Measurements from ENCODE around the gene GPR137. TPM values are rescaled to one million over a fixed set of nuclear protein-coding genes. Genes with fewer than 3 reads are reported as not detected.
A peak's percentile ranks its signal among the peaks of the same experiment; 100 is the strongest.

GPR137 gene
- total RNA-seq, 1 donor from 2014 or later: 52.5 TPM

DNA sequence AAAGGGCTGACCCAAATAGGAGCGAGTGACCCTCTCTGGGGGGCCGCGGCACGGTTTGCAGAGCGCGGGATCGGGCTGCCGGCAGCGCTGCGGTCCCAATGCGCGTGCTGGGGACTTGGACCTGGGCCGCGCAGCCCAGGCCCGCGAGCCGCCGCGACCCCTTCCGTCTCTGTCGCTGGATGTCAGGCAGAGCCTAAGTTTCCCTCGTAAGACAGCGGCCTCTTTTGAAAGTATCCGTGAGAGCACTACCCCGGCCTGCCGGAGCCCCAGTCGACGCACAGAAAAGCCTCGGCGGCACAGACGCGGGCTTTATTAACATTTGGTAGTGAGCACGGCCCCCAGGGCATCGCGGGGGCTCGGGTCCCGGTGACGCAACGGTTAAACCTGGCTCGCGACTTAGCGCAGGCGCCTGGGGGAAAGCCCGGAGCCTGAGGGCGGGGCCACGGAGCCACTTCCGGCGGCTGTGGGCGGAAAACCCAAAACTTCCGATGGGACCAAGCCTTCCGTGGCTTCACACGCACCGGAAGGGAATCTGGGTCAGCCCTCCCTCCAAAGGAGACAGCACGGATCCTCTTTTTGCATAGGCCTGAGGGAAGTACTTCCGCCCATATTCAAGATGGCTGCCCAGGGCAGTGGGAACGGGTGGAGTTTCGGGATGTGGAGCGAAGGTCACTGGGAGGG, 16.0 kb upstream of the GPR137 start:
- TF ChIP-seq, protein P1, sequence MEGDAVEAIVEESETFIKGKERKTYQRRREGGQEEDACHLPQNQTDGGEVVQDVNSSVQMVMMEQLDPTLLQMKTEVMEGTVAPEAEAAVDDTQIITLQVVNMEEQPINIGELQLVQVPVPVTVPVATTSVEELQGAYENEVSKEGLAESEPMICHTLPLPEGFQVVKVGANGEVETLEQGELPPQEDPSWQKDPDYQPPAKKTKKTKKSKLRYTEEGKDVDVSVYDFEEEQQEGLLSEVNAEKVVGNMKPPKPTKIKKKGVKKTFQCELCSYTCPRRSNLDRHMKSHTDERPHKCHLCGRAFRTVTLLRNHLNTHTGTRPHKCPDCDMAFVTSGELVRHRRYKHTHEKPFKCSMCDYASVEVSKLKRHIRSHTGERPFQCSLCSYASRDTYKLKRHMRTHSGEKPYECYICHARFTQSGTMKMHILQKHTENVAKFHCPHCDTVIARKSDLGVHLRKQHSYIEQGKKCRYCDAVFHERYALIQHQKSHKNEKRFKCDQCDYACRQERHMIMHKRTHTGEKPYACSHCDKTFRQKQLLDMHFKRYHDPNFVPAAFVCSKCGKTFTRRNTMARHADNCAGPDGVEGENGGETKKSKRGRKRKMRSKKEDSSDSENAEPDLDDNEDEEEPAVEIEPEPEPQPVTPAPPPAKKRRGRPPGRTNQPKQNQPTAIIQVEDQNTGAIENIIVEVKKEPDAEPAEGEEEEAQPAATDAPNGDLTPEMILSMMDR (IDR thresholded peaks at IDR 0.05; ENCODE audit: partially characterized antibody, unreplicated experiment): no peak
- DNase-seq: peak; percentile 97
- Mint-ChIP-seq H3K36me3 (ENCODE audit: unreplicated experiment) (no peaks in the 10 kb centered on the region), H3K27me3 (ENCODE audit: unreplicated experiment) (peaks cover 15% of the 10 kb centered on the region), H3K27ac (ENCODE audit: unreplicated experiment) (peak overlapping the region; percentile 98), H3K4me3 (ENCODE audit: unreplicated experiment) (peak overlapping the region; percentile 100), H3K4me1 (ENCODE audit: low read depth, unreplicated experiment) (peaks cover 2% of the 10 kb centered on the region), H3K9me3 (ENCODE audit: unreplicated experiment) (peaks cover 16% of the 10 kb centered on the region)

DNA sequence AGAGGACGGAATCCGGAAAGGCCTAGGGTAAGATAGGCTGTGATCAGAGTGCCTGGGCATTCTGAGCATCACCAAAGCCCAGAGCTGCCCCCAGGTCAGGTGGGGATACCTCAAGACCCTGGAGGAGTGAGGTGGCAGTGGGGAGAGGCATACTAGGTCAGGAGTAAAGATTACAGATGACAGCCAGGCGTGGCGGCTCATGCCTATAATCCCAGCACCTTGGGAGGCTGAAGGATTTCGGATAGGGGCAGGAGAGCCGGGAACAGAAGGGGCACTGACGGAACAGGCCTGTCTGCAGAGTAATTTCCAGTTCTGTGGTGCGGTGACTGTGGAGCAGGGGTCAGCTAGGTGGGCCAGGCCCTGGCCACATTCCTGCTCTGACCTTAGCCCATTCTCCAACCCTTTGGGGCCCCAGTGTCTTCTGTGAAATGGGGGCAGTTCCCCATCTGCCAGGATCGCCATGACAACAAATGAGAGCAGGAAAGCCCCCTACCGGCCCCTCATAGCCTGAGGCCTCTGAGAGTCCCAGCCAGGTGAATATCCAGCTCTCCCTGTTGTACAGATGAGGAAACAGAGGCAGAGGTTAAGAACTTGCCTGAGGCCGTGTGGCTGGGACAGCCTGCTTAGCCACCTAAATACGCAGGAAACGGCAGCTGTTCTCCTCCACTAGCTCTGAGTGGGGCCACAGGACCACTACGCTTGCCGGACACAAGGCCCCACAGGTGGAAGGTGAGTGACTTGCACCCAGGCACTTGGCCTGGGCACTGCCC, 10.4 kb upstream of the GPR137 start:
- Mint-ChIP-seq H3K4me1 (ENCODE audit: low read depth, unreplicated experiment) (no peaks in the 10 kb centered on the region), H3K9me3 (ENCODE audit: unreplicated experiment) (peaks cover 7% of the 10 kb centered on the region)
- no peak for DNase-seq

DNA sequence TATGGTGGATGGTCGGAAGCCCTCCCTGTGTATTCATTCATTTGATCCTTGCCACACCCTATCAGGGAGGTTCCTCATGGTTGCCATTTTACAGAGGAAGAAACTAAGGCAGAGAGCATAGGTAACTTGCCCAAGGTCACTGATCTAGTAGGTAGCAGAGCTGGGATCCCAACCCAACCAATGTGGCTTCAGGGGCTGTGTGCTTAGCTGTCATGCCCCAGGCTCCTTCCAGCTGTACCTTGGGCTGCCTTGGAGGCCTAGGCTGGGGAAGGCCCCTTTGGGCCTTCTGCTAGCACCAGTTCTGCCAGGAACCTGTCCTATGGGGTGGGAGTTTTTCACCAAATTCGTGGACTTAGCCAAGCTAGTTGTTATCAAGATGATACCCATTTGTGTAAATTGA, 9.8 kb upstream of the GPR137 start:
- Mint-ChIP-seq H3K4me3 (ENCODE audit: unreplicated experiment) (no peak overlapping the region), H3K36me3 (ENCODE audit: unreplicated experiment) (no peaks in the 10 kb centered on the region), H3K27me3 (ENCODE audit: unreplicated experiment) (peaks cover 3% of the 10 kb centered on the region), H3K4me1 (ENCODE audit: low read depth, unreplicated experiment) (no peaks in the 10 kb centered on the region), H3K27ac (ENCODE audit: unreplicated experiment) (no peak overlapping the region), H3K9me3 (ENCODE audit: unreplicated experiment) (peaks cover 2% of the 10 kb centered on the region)
- no peak for DNase-seq
- TF ChIP-seq, protein P1 (IDR thresholded peaks at IDR 0.05; ENCODE audit: partially characterized antibody, unreplicated experiment): no peak

More for the DNA sequence above, 10.4 kb upstream of the GPR137 start:
- no peak overlapping the region for H3K27ac Mint-ChIP-seq (ENCODE audit: unreplicated experiment)
- H3K36me3 Mint-ChIP-seq (ENCODE audit: unreplicated experiment): no peaks in the 10 kb centered on the region
- H3K4me3 Mint-ChIP-seq (ENCODE audit: unreplicated experiment): no peak overlapping the region
- peaks cover 6% of the 10 kb centered on the region for H3K27me3 Mint-ChIP-seq (ENCODE audit: unreplicated experiment)
- TF ChIP-seq, protein P1 (IDR thresholded peaks at IDR 0.05; ENCODE audit: partially characterized antibody, unreplicated experiment): no peak

- H3K4me1 Mint-ChIP-seq (ENCODE audit: low read depth, unreplicated experiment): peaks cover 3% of the 10 kb centered on the region
- TF ChIP-seq, protein P1 (IDR thresholded peaks at IDR 0.05; ENCODE audit: partially characterized antibody, unreplicated experiment): no peak
- DNase-seq: no peak
- H3K4me3 Mint-ChIP-seq (ENCODE audit: unreplicated experiment): no peak overlapping the region
- no peaks in the 10 kb centered on the region for H3K36me3 Mint-ChIP-seq (ENCODE audit: unreplicated experiment)
- no peaks in the 10 kb centered on the region for H3K9me3 Mint-ChIP-seq (ENCODE audit: unreplicated experiment)
- no peak overlapping the region for H3K27ac Mint-ChIP-seq (ENCODE audit: unreplicated experiment)
- peaks cover 4% of the 10 kb centered on the region for H3K27me3 Mint-ChIP-seq (ENCODE audit: unreplicated experiment)
Observed at GRCh38 chr11:64276653-64277431, 8.8 kb upstream of the GPR137 start.

Data from glutamatergic neuron (in vitro differentiated cells).